Panc1 (cell line): Measurements from ENCODE around the gene ZNF74. TPM values are rescaled to one million over a fixed set of nuclear protein-coding genes. Genes with fewer than 3 reads are reported as not detected.

Source experiments
- ATAC-seq: fragments of 200-7000 bp; cut with Tn5 transposase; 2 replicates; pipeline ENCODE4 v1.9.1; 2020; ENCODE audit warnings: mild to moderate bottlenecking, moderate library complexity
- BruUV-seq: library from RNA; stranded (reverse); fragments of 400-500 nt; replicated peaks from 2 replicates; lab custom pipeline; 2021; lab: Mats Ljungman, UMichigan
- CTCF ChIA-PET: fragments of 300-600 bp; sonication (Branson Sonifier 250); formaldehyde crosslinking; loops from one replicate; lab custom pipeline; 2022; ENCODE audit warnings: antibody characterized with exemption; lab: Charles Lee
- POLR2A ChIA-PET: fragments of 300-600 bp; sonication (Branson Sonifier 250); formaldehyde crosslinking; loops from one replicate; lab custom pipeline; 2022; ENCODE audit warnings: antibody characterized with exemption; lab: Charles Lee
- DNase-seq: peaks from one replicate; pipeline ENCODE4 v3.0.0-alpha.2; 2010; ENCODE audit warnings: low read depth, low spot score
- H3K27ac ChIP-seq: 2 replicates; pipeline ENCODE4 v1.5.1; 2011; ENCODE audit warnings: mild to moderate bottlenecking, low read length, inconsistent platforms
- H3K27me3 ChIP-seq: fragments of 200-500 bp; sonication (Bioruptor generic); 2 replicates; pipeline ENCODE4 v1.6.0; 2014; ENCODE audit warnings: low read length, inconsistent platforms; ENCODE audit not compliant: control insufficient read depth, insufficient read depth
- H3K36me3 ChIP-seq: fragments of 200-500 bp; sonication (Bioruptor generic); 2 replicates; pipeline ENCODE4 v1.5.1; 2014; ENCODE audit warnings: inconsistent platforms, mild to moderate bottlenecking, low read length, moderate library complexity; ENCODE audit not compliant: control insufficient read depth, insufficient read depth
- H3K4me1 ChIP-seq: 2 replicates; pipeline ENCODE4 v1.5.1; 2011; ENCODE audit warnings: inconsistent platforms, mild to moderate bottlenecking, low read length, moderate library complexity; ENCODE audit not compliant: control insufficient read depth, insufficient read depth
- H3K4me3 ChIP-seq, 2 experiments: 2 replicates each; pipeline ENCODE4 v1.5.1; 2011 to 2012; ENCODE audit warnings: low read depth in 2 of 2, low read length in 2 of 2, mild to moderate bottlenecking in 2 of 2, inconsistent platforms in 1 of 2, moderate library complexity in 1 of 2
- H3K9me3 ChIP-seq: fragments of 200-500 bp; sonication (Bioruptor generic); 2 replicates; pipeline ENCODE4 v1.5.1; 2014; ENCODE audit warnings: low read depth, mild to moderate bottlenecking, inconsistent platforms, low read length, moderate library complexity; ENCODE audit not compliant: control insufficient read depth, insufficient read depth
- CTCF ChIP-seq: fragments of 450-650 bp; IDR thresholded peaks from 2 replicates; pipeline ENCODE4 v1.5.1; 2017; ENCODE audit warnings: mild to moderate bottlenecking
- POLR2AphosphoS5 ChIP-seq: IDR thresholded peaks from 2 replicates; pipeline ENCODE4 v1.6.1; 2012; ENCODE audit warnings: mild to moderate bottlenecking, low read depth, low read length, moderate library complexity
- REST ChIP-seq, 2 experiments: IDR thresholded peaks; 2 replicates each; pipeline ENCODE4 v1.6.1; 2011 to 2012; ENCODE audit warnings: low read depth in 2 of 2, control low read depth in 1 of 2, low read length in 1 of 2, mild to moderate bottlenecking in 1 of 2, moderate library complexity in 1 of 2; ENCODE audit not compliant: insufficient read depth in 1 of 2
- SIN3A ChIP-seq: IDR thresholded peaks from 2 replicates; pipeline ENCODE4 v1.6.1; 2012; ENCODE audit warnings: low read depth, mild to moderate bottlenecking, low read length, moderate library complexity, borderline replicate concordance; ENCODE audit not compliant: insufficient read depth
- TCF7L2 ChIP-seq: IDR thresholded peaks from 2 replicates; pipeline ENCODE4 v1.6.1; 2011; ENCODE audit warnings: mild to moderate bottlenecking, low read depth, low read length, inconsistent platforms
- in situ Hi-C: cut with HindIII; loops from 2 replicates; pipeline ENCODE4 v1.10.0; 2016; ENCODE audit warnings: low sequenced_read_pairs, low pct_unique_long_range_greater_than_20kb
- intact Hi-C: fragments of 100-400 bp; cut with micrococcal nuclease; formaldehyde crosslinking; loops from one replicate; pipeline ENCODE4 v1.10.0; 2022; ENCODE audit not compliant: unreplicated experiment
- total RNA-seq: library from RNA; stranded (reverse); gene quantifications from one replicate; pipeline ENCODE4 v1.2.1, GENCODE V29; 2021; ENCODE audit not compliant: unreplicated experiment

ZNF74 gene
- total RNA-seq, 1 experiment from 2014 or later, result 13.2 TPM

GRCh38 chr22:20383538-20383937 lies 10.4 kb upstream of the ZNF74 start:
- ChIA-PET POLR2A (no interaction called here), CTCF (interaction anchor here (0.7 kb wide), 1 partner anchor 10 kb away, joined by 4 read pairs; the partner anchor contains the start of gene ZNF74)
- no peaks in the 10 kb centered on the region for H3K4me1 ChIP-seq
- no peak for TF ChIP-seq TCF7L2
- no peak for TF ChIP-seq POLR2AphosphoS5
- TF ChIP-seq SIN3A, result no peak
- TF ChIP-seq REST (IDR thresholded peaks at IDR 0.05; ENCODE audit: insufficient read depth in 1 of 2, low read depth in 2 of 2, low read length in 1 of 2), result no peak
- no peak for TF ChIP-seq CTCF
- in situ Hi-C loops (no loop called here), intact Hi-C loops (no loop called here)
- no peaks in the 10 kb centered on the region for H3K36me3 ChIP-seq
- ATAC-seq (no peak), DNase-seq (no peak)
- no peaks in the 10 kb centered on the region for H3K27me3 ChIP-seq
- H3K4me3 ChIP-seq, result no peak overlapping the region
- no peak overlapping the region for H3K27ac ChIP-seq
- H3K9me3 ChIP-seq, result no peaks in the 10 kb centered on the region
- no TSS peak for BruUV-seq

GRCh38 chr22:20384171-20384570 lies 9.8 kb upstream of the ZNF74 start:
- ChIA-PET CTCF (no interaction called here), POLR2A (no interaction called here)
- Histone ChIP-seq H3K36me3 (no peaks in the 10 kb centered on the region), H3K27ac (no peak overlapping the region), H3K27me3 (no peaks in the 10 kb centered on the region), H3K4me1 (no peaks in the 10 kb centered on the region), H3K4me3 (no peak overlapping the region), H3K9me3 (no peaks in the 10 kb centered on the region)
- intact Hi-C loops (no loop called here), in situ Hi-C loops (no loop called here)
- BruUV-seq, result no TSS peak
- ATAC-seq (no peak), DNase-seq (no peak)
- TF ChIP-seq POLR2AphosphoS5 (no peak), SIN3A (no peak), TCF7L2 (no peak), REST (IDR thresholded peaks at IDR 0.05; ENCODE audit: insufficient read depth in 1 of 2, low read depth in 2 of 2, low read length in 1 of 2) (no peak), CTCF (no peak)
